Small intestine (tissue), 7 donors: ENCODE measurements around the gene RECQL. TPM values are rescaled to one million over a fixed set of nuclear protein-coding genes. Genes with fewer than 3 reads are reported as not detected.

Experiments used
- DNase-seq, 2 donors: peaks; one replicate each; pipeline versions ENCODE4 v3.0.0 to v3.0.0-alpha.2; 2013
- FAIRE-seq: peaks from 2 replicates; lab custom pipeline; 2012; peaks lifted over from hg19 to GRCh38; lab: Jason Lieb, UNC
- H3K27ac ChIP-seq, 3 donors: one replicate each; pipeline ENCODE4 v1.5.1; 2013; ENCODE audit warnings: low read length in 2 of 3, mild to moderate bottlenecking in 2 of 3, control low read depth in 1 of 3, inconsistent platforms in 1 of 3, low read depth in 1 of 3, moderate library complexity in 1 of 3
- H3K27me3 ChIP-seq, 3 donors: one replicate each; pipeline ENCODE4 v1.6.1; 2013; ENCODE audit warnings: low read length in 3 of 3, inconsistent platforms in 1 of 3; ENCODE audit not compliant: control insufficient read depth in 3 of 3, insufficient read depth in 3 of 3
- H3K36me3 ChIP-seq, 3 donors: one replicate each; pipeline ENCODE4 v1.6.1; 2013; ENCODE audit warnings: low read length in 3 of 3, inconsistent platforms in 1 of 3, low read depth in 1 of 3, mild to moderate bottlenecking in 1 of 3, moderate library complexity in 1 of 3; ENCODE audit not compliant: control insufficient read depth in 3 of 3, insufficient read depth in 2 of 3
- H3K4me1 ChIP-seq, 3 donors: one replicate each; pipeline ENCODE4 v1.6.1; 2013; ENCODE audit warnings: low read length in 2 of 3, inconsistent platforms in 1 of 3, low read depth in 1 of 3, mild to moderate bottlenecking in 1 of 3, moderate library complexity in 1 of 3; ENCODE audit not compliant: control insufficient read depth in 3 of 3, insufficient read depth in 2 of 3
- H3K4me3 ChIP-seq, 3 donors: one replicate each; pipeline ENCODE4 v1.5.1; 2013; ENCODE audit warnings: low read length in 3 of 3, control low read depth in 1 of 3, inconsistent platforms in 1 of 3, low read depth in 1 of 3, mild to moderate bottlenecking in 1 of 3, moderate library complexity in 1 of 3
- H3K9me3 ChIP-seq, 2 donors: one replicate each; pipeline ENCODE4 v1.6.1; 2013; ENCODE audit warnings: low read depth in 1 of 2, low read length in 1 of 2; ENCODE audit not compliant: control insufficient read depth in 2 of 2, insufficient read depth in 1 of 2
- WGBS, 3 donors: extraction: QIAGEN DNeasy Blood & Tissue Kit; methylation state at CpG; one replicate each; pipeline ENCODE4 v1.1.7; 2013; 5-methylcytosine and 5-hydroxymethylcytosine counted together
- polyA plus RNA-seq, 4 donors: library from polyadenylated mRNA; stranded (reverse) in 3 of 4; unstranded in 1 of 4; fragments of 200-250 nt in 3 of 4; fragments of 120-200 nt in 1 of 4; gene quantifications; one replicate each; pipeline versions ENCODE4 v1.2.1 to v1.2.3, GENCODE V29; 2013
- donor health status: healthy with polysubstance abuse.
- donor health status: control.
- donor health status: control.
- donor health status: Bipolar disorder and iron deficiency.
- donor health status: healthy.

Gene RECQL
- polyA plus RNA-seq, 4 donors = 5.7 to 18.7 (median 11.4) TPM

GRCh38 chr12:21499765-21500164, 1.7 kb downstream of the RECQL start:
- H3K9me3 ChIP-seq = no peaks in the 10 kb centered on the region
- no peaks in the 10 kb centered on the region for H3K27me3 ChIP-seq
- H3K36me3 ChIP-seq = peaks cover 0 to 8% (median 5%) of the 10 kb centered on the region in 3 donors
- WGBS, 3 donors = 66 to 76% (median 68%) methylated on average over 2 of the region's 2 CpGs
- H3K27ac ChIP-seq = no peak overlapping the region
- DNase-seq (no peak), FAIRE-seq (no peak)
- no peak overlapping the region for H3K4me3 ChIP-seq
- peaks cover 4 to 14% (median 5%) of the 10 kb centered on the region in 3 donors for H3K4me1 ChIP-seq

DNA sequence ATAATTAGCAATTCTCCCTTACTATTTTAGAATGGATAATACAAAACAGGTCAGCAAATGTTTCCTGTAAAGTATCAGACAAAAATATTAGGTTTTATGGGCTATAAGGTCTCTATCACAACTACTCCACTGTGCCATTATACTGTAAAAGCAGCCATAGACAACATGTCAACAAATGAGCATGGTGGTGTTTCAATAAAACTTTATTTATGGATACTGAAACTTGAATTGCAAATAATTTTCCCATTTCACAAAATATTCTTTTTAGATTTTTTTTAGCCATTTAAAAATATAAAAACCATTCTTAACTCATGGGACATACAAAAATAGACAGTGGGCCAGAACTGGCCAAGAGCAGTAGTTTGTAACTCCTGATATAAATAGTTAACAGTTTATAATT, 15.4 kb downstream of the RECQL start:
- Histone ChIP-seq H3K4me3 (no peak overlapping the region), H3K9me3 (no peaks in the 10 kb centered on the region), H3K4me1 (no peaks in the 10 kb centered on the region), H3K36me3 (peaks cover 3 to 7% (median 5%) of the 10 kb centered on the region in 3 donors), H3K27ac (no peak overlapping the region), H3K27me3 (no peaks in the 10 kb centered on the region)
- FAIRE-seq = no peak
- DNase-seq = no peak

GRCh38 chr12:21483531-21483930, 17.9 kb downstream of the RECQL start:
- Histone ChIP-seq H3K27ac (no peak overlapping the region), H3K4me1 (no peaks in the 10 kb centered on the region), H3K27me3 (no peaks in the 10 kb centered on the region), H3K36me3 (peaks cover 3 to 10% (median 8%) of the 10 kb centered on the region in 3 donors), H3K9me3 (no peaks in the 10 kb centered on the region), H3K4me3 (no peak overlapping the region)
- FAIRE-seq (no peak), DNase-seq (no peak)
- 59 to 66% (median 64%) methylated on average over 3 of the region's 3 CpGs for WGBS, 3 donors

- Histone ChIP-seq H3K4me3 (no peak overlapping the region), H3K27me3 (no peaks in the 10 kb centered on the region), H3K36me3 (peaks cover 0 to 12% (median 6%) of the 10 kb centered on the region in 3 donors), H3K27ac (no peak overlapping the region), H3K4me1 (no peaks in the 10 kb centered on the region), H3K9me3 (no peaks in the 10 kb centered on the region)
- DNase-seq (no peak), FAIRE-seq (no peak)
- 88 to 91% (median 90%) methylated on average over 10 of the region's 10 CpGs for WGBS, 3 donors
These were observed 22.5 kb downstream of the RECQL start for GRCh38 chr12:21478756-21479455.

GRCh38 chr12:21476949-21477348, 24.5 kb downstream of the RECQL start:
- no peaks in the 10 kb centered on the region for H3K9me3 ChIP-seq
- H3K4me3 ChIP-seq = no peak overlapping the region
- 68 to 89% (median 89%) methylated on average over 3 of the region's 3 CpGs for WGBS, 3 donors
- H3K27ac ChIP-seq = no peak overlapping the region
- no peaks in the 10 kb centered on the region for H3K4me1 ChIP-seq
- H3K27me3 ChIP-seq = no peaks in the 10 kb centered on the region
- H3K36me3 ChIP-seq = peaks cover 2 to 11% (median 6%) of the 10 kb centered on the region in 3 donors
- DNase-seq (no peak), FAIRE-seq (no peak)

DNA sequence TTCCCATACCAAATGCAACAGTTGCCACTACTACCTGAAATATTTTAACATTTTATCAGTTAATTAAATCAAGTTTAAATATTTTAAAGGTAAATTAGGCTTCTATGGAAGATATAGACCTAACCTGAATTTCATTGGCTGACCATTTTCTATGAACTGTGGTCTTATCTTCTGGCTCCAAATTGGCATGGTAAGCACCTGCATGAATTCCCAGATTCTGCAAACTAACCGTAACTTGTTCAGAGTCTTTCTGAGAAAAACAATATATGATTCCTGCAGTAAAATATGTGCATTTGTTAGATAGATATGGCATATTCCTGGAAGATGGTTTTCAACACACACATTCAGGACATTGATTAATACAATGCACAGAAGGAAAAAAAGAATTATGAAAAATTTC, 25.9 kb downstream of the RECQL start:
- WGBS, 3 donors = 78 to 100% (median 99%) methylated on average over 1 of the region's 1 CpG
- no peak for DNase-seq

DNA sequence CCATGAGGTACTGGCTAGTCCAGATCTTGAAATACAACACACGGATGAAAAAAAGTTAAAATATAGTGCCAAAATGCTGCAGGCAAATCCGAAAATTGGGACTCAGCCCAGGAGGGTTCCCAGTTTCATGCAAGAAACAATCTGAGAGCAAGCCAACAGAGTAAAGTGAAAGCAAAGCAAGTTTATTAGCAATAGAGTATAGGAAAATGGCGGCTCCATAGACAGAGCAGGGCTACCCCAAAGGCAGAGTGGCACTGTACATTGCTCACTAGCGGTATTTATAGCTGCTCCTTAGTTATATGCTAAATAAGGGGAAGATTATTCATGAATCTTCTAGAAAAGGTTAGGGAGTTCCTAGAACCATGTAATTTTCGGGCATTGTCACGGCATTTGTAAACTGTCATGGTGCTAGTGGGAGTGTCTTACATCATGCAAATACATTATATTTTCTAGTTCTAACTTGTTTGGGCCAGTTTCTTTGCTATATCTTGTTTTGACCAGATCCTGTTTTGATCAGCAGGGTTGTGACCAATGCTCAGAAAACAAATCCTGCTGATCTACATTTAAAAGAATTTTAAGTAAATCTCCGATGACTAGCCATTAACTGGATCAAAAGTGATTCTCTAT, 29.1 kb downstream of the RECQL start:
- H3K27ac ChIP-seq = no peak overlapping the region
- DNase-seq (no peak), FAIRE-seq (no peak)
- no peaks in the 10 kb centered on the region for H3K4me1 ChIP-seq
- H3K27me3 ChIP-seq = no peaks in the 10 kb centered on the region
- WGBS, 3 donors = 95 to 98% (median 96%) methylated on average over 7 of the region's 7 CpGs
- H3K9me3 ChIP-seq = no peaks in the 10 kb centered on the region
- no peak overlapping the region for H3K4me3 ChIP-seq
- H3K36me3 ChIP-seq = peaks cover 2 to 8% (median 3%) of the 10 kb centered on the region in 3 donors

More for the DNA sequence above, 25.9 kb downstream of the RECQL start:
- FAIRE-seq = no peak
- Histone ChIP-seq H3K9me3 (no peaks in the 10 kb centered on the region), H3K4me1 (no peaks in the 10 kb centered on the region), H3K4me3 (no peak overlapping the region), H3K27me3 (no peaks in the 10 kb centered on the region), H3K27ac (no peak overlapping the region), H3K36me3 (peaks cover 2 to 12% (median 6%) of the 10 kb centered on the region in 3 donors)

DNA sequence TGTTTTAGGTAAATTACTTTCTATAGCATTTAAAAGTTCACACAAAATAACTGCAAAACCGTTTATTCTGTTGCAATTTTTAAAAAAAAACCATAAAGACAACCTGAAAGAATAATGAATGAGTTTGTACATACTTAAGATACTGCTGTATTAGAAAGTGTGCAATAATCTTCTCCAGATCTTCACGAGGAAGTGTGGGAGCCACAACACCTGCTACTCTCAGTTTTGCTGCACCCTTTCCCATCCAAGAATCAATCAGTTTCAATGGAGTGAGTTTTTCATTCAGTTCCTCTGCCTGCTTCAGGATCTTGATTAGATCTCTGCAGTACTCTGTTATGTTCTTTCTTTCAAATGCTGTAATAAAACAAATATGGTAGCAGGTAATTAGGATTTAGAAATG, 30.1 kb downstream of the RECQL start:
- peaks cover 2 to 6% (median 3%) of the 10 kb centered on the region in 3 donors for H3K36me3 ChIP-seq
- FAIRE-seq (no peak), DNase-seq (no peak)

More for the DNA sequence above, 30.1 kb downstream of the RECQL start:
- H3K4me1 ChIP-seq = no peaks in the 10 kb centered on the region
- H3K27ac ChIP-seq = no peak overlapping the region
- WGBS, 3 donors = 47 to 63% (median 51%) methylated on average over 2 of the region's 2 CpGs
- H3K4me3 ChIP-seq = no peak overlapping the region
- H3K27me3 ChIP-seq = no peaks in the 10 kb centered on the region
- no peaks in the 10 kb centered on the region for H3K9me3 ChIP-seq
